ENCODE measurements around the gene ATXN7L1.

DNA sequence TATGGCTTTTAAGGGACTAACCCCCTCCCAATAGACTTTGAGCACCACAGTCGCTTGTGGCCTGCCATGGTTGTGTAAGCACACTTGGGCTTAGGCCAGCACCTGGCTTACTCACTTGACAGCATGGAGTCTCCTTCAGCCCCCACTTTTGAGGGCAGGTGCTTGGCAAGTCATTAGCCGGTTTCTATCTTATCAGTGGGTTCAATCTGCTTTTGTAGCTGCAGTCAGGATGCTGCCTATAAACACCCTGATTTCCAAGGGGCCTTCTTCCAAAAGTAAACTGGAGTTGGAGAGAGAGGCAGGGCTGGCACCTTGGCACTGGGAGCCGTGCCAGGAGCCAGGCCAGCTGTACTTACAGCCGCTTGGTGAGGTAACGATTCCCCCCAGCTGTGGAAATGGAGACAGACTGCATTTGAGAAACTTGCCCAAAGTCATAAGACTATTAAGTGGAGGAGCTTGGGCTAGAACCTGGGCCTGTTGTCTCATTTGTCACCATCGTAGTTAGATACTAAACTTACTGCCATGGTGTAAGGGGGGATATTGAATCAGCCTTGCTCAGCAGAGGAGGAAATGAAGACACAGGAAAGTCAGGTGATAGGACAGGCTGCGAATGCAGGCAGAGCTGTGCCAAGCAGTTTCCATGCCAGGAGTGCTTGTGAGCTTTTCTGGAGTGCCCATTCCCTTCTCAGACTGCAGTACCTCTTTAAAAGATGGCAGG is 202.9 kb downstream of the ATXN7L1 start:
- TF ChIP-seq CTCF (IDR thresholded peaks at IDR 0.05) (no peak), POLR2A (IDR thresholded peaks at IDR 0.05) (no peak)
